HAP-1 (cell line): ENCODE measurements around the gene DNMBP.

Experiments used
- DNase-seq, 2 experiments: peaks; one replicate each; pipeline ENCODE4 v3.0.0-alpha.2; 2016 to 2020; ENCODE audit warnings: low spot score in 2 of 2
- H3K27me3 ChIP-seq: fragments of 250-450 bp; sonication (Bioruptor Pico); 2 replicates; pipeline ENCODE4 v1.5.1; 2020; ENCODE audit warnings: low read depth, mild to moderate bottlenecking, moderate library complexity
- H3K36me3 ChIP-seq: fragments of 250-450 bp; sonication (Bioruptor Pico); replicated peaks from 2 replicates; pipeline ENCODE4 v1.5.1; 2020; ENCODE audit warnings: mild to moderate bottlenecking
- H3K4me1 ChIP-seq: fragments of 250-450 bp; sonication (Bioruptor Pico); 2 replicates; pipeline ENCODE4 v1.5.1; 2020; ENCODE audit warnings: mild to moderate bottlenecking
- H3K4me3 ChIP-seq: fragments of 250-450 bp; sonication (Bioruptor Pico); 2 replicates; pipeline ENCODE4 v1.5.1; 2020; ENCODE audit warnings: mild to moderate bottlenecking, moderate library complexity
- H3K9me3 ChIP-seq: fragments of 250-450 bp; sonication (Bioruptor Pico); 2 replicates; pipeline ENCODE4 v1.5.1; 2020; ENCODE audit warnings: mild to moderate bottlenecking, moderate library complexity
- in situ Hi-C: fragments of 300-500 bp; cut with MboI; formaldehyde crosslinking; loops from 3 replicates; pipeline ENCODE4 v1.14.3; 2020; ENCODE audit warnings: low sequenced_read_pairs, inconsistent platforms, mixed read lengths

DNMBP gene

GRCh38 chr10:99855479-99856071 is 154.2 kb downstream of the DNMBP start:
- no peaks in the 10 kb centered on the region for H3K9me3 ChIP-seq
- no peak for DNase-seq
- H3K4me1 ChIP-seq = peaks cover 19% of the 10 kb centered on the region
- no peak overlapping the region for H3K4me3 ChIP-seq
- no peaks in the 10 kb centered on the region for H3K27me3 ChIP-seq
- in situ Hi-C loops = no loop called here
- no peaks in the 10 kb centered on the region for H3K36me3 ChIP-seq

GRCh38 chr10:99854860-99855259 is 154.9 kb downstream of the DNMBP start:
- H3K9me3 ChIP-seq = no peaks in the 10 kb centered on the region
- H3K36me3 ChIP-seq = no peaks in the 10 kb centered on the region
- peak in 1 of 2 experiments; percentile 27 for DNase-seq
- H3K4me3 ChIP-seq = no peak overlapping the region
- peaks cover 26% of the 10 kb centered on the region for H3K4me1 ChIP-seq
- in situ Hi-C loops = no loop called here
- H3K27me3 ChIP-seq = no peaks in the 10 kb centered on the region

- H3K4me1 ChIP-seq = peaks cover 34% of the 10 kb centered on the region
- no peak for DNase-seq
- no peaks in the 10 kb centered on the region for H3K36me3 ChIP-seq
- H3K4me3 ChIP-seq = no peak overlapping the region
- H3K9me3 ChIP-seq = no peaks in the 10 kb centered on the region
- H3K27me3 ChIP-seq = no peaks in the 10 kb centered on the region
- in situ Hi-C loops = no loop called here
Observed at GRCh38 chr10:99853655-99854054, 156.1 kb downstream of the DNMBP start.

- Histone ChIP-seq H3K9me3 (no peaks in the 10 kb centered on the region), H3K27me3 (no peaks in the 10 kb centered on the region), H3K36me3 (no peaks in the 10 kb centered on the region), H3K4me3 (no peak overlapping the region), H3K4me1 (peaks cover 34% of the 10 kb centered on the region)
- DNase-seq = no peak
- in situ Hi-C loops = no loop called here
Observed at GRCh38 chr10:99852481-99853213, 157.1 kb downstream of the DNMBP start.

GRCh38 chr10:99851825-99852224 is 157.9 kb downstream of the DNMBP start:
- in situ Hi-C loops = no loop called here
- H3K9me3 ChIP-seq = no peaks in the 10 kb centered on the region
- no peaks in the 10 kb centered on the region for H3K36me3 ChIP-seq
- no peak overlapping the region for H3K4me3 ChIP-seq
- peak in 1 of 2 experiments; percentile 41 for DNase-seq
- peaks cover 34% of the 10 kb centered on the region for H3K4me1 ChIP-seq
- H3K27me3 ChIP-seq = no peaks in the 10 kb centered on the region

DNA sequence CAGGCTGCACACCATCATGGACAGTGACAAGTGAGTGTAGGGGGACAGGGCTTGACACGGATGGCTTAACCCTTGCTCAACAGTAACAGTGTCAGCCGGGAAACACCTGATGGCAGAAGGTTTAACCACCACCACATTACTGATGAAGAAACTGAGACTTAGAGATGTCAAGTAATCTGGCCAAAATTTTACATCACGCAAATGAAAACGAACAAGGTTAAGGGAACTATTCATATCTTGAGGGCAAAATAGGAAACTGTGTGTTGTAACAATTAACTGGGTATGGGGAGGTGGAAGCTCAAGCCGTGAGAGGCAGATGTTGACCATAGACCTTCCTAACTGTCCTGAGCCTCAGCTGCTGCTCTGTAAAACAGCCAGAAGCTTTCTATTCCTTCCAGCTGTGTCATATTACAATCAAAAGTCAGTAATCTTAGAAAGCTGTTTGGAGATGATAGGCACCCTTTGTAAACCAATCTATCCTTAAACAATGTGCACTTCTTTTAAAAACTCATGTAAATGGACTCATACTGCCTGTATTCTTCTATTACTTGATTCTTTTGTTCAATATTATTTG is 158.9 kb downstream of the DNMBP start:
- H3K4me3 ChIP-seq = no peak overlapping the region
- H3K27me3 ChIP-seq = no peaks in the 10 kb centered on the region
- peaks cover 37% of the 10 kb centered on the region for H3K4me1 ChIP-seq
- in situ Hi-C loops = no loop called here
- peak; percentile 36 to 45 for DNase-seq
- no peaks in the 10 kb centered on the region for H3K36me3 ChIP-seq
- H3K9me3 ChIP-seq = no peaks in the 10 kb centered on the region

- H3K4me3 ChIP-seq = no peak overlapping the region
- peak; percentile 71 to 76 for DNase-seq
- H3K36me3 ChIP-seq = no peaks in the 10 kb centered on the region
- in situ Hi-C loops = no loop called here
- H3K9me3 ChIP-seq = no peaks in the 10 kb centered on the region
- H3K4me1 ChIP-seq = peaks cover 37% of the 10 kb centered on the region
- no peaks in the 10 kb centered on the region for H3K27me3 ChIP-seq
Observed at GRCh38 chr10:99850021-99850766, 159.6 kb downstream of the DNMBP start.

DNA sequence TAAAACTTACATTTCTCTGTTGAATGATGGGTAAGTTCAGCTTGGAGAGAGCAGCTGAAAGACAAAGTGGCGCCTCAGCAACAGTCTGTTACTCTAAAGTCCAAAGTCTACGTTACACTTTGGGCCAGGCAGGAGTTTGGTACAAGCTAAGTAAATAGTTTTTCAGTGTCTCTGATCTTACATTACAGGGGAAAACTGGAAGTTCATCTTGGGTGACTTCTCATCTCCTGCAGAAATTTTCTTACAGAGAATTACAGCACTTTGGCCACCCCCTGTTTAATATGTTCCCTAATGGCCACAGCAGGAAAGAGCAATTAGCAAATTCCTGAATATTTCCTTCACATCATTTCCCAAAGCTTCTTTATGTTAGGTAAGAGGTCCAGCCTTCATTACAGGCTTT is 160.2 kb downstream of the DNMBP start:
- H3K27me3 ChIP-seq = no peaks in the 10 kb centered on the region
- in situ Hi-C loops = loop anchor here (5.0 kb wide), 1 partner anchor 198 kb away; no protein-coding TSS in a partner anchor
- H3K4me1 ChIP-seq = peaks cover 37% of the 10 kb centered on the region
- H3K4me3 ChIP-seq = no peak overlapping the region
- no peaks in the 10 kb centered on the region for H3K36me3 ChIP-seq
- peak; percentile 22 to 41 for DNase-seq
- H3K9me3 ChIP-seq = no peaks in the 10 kb centered on the region

DNA sequence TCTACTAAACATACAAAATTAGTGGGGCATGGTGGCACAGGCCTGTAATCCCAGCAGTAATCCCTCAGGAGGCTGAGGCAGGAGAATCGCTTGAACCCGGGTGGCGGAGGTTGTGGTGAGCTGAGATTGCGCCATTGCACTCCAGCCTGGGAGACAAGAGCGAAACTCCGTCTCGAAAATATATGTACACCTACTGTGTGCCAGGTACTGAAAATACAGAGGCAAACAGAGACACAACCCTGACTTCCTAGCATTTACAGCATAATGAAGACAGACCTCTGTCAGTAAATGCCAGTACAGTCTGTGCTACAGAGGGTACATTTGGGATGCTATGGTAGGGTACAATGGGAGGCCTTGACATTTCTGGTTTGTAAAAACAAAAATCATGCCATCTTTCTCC is 160.7 kb downstream of the DNMBP start:
- in situ Hi-C loops = loop anchor here (5.0 kb wide), 1 partner anchor 198 kb away; no protein-coding TSS in a partner anchor

DNA sequence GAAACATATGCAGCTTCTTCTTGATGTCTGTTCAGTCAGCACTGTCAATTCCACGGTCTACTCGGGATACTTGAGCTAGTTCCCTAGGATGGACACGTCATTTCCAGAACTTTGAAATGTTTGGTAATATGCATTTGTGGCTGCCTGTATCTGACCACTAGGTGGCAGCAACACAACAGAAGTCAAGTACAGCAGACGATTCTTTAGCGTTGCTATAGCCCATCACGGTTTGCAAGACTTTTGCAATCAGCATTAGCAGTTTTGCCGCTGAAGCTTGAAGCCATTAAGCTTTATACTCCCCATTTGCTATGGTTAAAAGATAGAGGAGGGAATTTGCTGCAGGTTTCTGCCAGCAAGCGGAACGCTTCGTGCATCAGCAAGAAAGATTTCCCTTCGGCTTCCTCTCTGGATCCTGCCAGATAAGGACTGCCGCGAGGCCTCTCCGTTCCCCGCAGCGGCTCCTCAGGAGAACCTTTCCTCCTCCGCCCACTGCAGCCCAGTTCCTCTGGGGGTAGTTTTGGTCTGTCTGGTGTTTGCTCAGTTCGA is 163.8 kb downstream of the DNMBP start:
- no peak overlapping the region for H3K4me3 ChIP-seq
- peaks cover 22% of the 10 kb centered on the region for H3K4me1 ChIP-seq
- no peaks in the 10 kb centered on the region for H3K27me3 ChIP-seq
- H3K36me3 ChIP-seq = no peaks in the 10 kb centered on the region
- peak; percentile 85 to 86 for DNase-seq
- in situ Hi-C loops = loop anchor here (5.0 kb wide), 1 partner anchor 201 kb away; no protein-coding TSS in a partner anchor
- H3K9me3 ChIP-seq = no peaks in the 10 kb centered on the region

More for the DNA sequence above, 160.7 kb downstream of the DNMBP start:
- no peaks in the 10 kb centered on the region for H3K9me3 ChIP-seq
- no peaks in the 10 kb centered on the region for H3K27me3 ChIP-seq
- peaks cover 37% of the 10 kb centered on the region for H3K4me1 ChIP-seq
- no peak for DNase-seq
- H3K36me3 ChIP-seq = no peaks in the 10 kb centered on the region
- H3K4me3 ChIP-seq = no peak overlapping the region

DNA sequence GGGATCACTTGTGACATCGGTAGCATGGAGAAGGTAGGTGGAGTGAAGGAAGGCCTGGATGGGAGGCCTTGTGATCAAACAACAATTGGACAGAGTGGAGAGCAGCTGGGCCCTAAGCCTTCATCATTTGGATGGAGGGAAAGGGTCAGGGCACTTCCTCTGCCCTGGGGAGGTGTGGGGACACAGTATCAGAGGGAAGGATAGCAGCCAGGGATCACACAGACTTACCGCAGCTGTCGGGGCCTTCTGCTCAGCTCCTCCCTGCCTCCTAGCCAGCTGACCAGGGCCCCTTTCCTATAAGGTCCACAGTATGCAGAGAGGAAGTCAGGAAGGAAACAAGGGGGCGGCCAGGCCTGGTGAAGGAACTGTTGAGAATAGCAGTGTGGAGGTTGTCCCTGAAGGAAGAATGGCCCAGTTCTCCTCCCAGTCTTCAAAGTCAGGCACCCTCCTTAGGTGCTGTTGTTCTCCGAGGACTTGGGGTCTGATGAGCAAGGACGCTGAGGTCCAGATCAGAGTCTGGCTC is 165.3 kb downstream of the DNMBP start:
- Histone ChIP-seq H3K4me3 (no peak overlapping the region), H3K9me3 (no peaks in the 10 kb centered on the region), H3K4me1 (peaks cover 8% of the 10 kb centered on the region), H3K36me3 (no peaks in the 10 kb centered on the region), H3K27me3 (no peaks in the 10 kb centered on the region)
- no peak for DNase-seq
- in situ Hi-C loops = no loop called here

DNA sequence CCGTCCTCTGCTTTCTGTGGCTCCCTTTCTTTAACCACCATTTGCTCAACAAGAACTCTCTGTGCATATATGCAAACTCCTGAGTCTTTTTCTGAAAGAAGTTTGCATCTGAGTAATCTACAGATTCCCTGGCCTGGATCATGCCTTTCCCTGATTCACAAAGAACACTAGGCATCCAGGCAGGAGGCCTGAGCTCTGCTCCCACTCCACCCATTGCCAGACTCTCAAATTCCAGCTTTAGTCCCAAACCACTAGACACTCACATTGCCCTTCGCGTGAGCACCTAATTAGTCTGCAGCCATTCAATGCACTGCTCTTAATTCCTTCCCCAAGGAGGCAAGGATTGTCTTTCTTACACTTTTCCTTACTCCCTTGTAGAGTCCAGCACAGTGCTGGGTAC is 166.4 kb downstream of the DNMBP start:
- H3K36me3 ChIP-seq = no peaks in the 10 kb centered on the region
- in situ Hi-C loops = no loop called here
- no peaks in the 10 kb centered on the region for H3K27me3 ChIP-seq
- no peak for DNase-seq
- no peak overlapping the region for H3K4me3 ChIP-seq
- peaks cover 3% of the 10 kb centered on the region for H3K4me1 ChIP-seq
- H3K9me3 ChIP-seq = no peaks in the 10 kb centered on the region

DNA sequence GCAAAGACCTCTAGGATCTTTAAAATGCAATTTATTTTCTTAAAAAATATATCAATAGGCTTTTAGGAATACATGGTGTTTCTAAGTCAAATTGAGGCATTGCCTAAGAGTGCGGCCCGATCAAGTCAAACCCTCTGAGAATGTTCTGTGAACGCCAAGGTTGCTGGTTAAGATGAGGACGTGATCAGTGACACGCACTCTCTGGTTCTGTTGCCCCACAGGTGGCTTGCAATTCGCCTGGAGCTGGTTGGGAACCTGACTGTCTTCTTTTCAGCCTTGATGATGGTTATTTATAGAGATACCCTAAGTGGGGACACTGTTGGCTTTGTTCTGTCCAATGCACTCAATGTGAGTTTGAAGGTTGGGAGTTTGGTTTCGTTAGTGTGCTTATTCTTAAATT is 168.0 kb downstream of the DNMBP start:
- peaks cover 3% of the 10 kb centered on the region for H3K4me1 ChIP-seq
- DNase-seq = no peak
- no peaks in the 10 kb centered on the region for H3K9me3 ChIP-seq
- in situ Hi-C loops = no loop called here
- no peaks in the 10 kb centered on the region for H3K27me3 ChIP-seq
- H3K36me3 ChIP-seq = no peaks in the 10 kb centered on the region
- H3K4me3 ChIP-seq = no peak overlapping the region
